Measurements from ENCODE around the gene GALNT9.

GALNT9 gene

DNA sequence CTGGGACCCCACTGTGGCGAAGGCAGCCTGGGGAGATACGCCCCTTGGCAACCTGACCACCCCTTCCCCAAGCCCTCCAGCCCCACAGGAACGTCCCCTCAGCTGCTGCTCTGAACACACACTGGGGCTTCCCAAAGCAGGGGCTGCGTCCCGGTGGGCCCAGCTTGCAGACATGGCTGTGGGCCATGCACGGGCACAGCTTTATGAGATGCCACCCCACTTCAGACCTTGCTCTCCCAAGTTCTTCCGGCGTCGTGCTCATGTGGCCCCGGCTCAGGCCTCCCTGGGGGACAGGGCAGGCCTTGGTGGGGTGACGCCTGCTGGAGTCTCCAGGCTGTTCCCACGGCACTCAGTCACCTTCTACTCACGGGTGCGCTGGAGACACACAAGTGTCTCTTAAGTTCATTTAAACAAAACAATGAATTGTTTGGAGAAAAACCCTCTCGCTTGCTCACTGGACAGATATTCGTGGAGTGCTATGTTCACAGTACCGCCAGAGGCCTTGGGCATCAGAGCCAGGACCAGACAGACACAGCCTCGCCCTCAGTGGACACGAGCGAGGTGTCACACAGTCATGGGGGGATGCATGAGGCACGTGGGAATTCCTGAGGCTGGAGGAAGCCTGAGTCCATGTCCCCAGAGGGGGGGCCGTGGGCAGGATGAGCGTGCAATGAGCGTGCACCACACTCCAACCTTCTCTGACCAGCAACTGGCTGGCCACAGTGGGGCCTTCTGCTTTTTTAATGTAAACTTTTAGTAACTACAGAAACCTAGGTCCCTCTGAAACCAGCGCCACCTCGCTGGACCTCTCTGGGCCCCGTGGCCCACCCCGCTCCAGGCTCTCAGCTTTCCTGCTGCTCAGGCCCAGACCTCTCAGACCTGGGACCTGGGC is 4.3 kb downstream of the GALNT9 start:
- H3K27ac ChIP-seq (ENCODE audit: low read length), result no peak overlapping the region
- H3K36me3 ChIP-seq (ENCODE audit: control insufficient read depth, insufficient read depth, low read length), result no peaks in the 10 kb centered on the region
- H3K4me3 ChIP-seq (ENCODE audit: low read length), result no peak overlapping the region
- no CpG with 5 or more reads among the region's 28 CpGs for WGBS (ENCODE audit: insufficient coverage, insufficient read length)
- peaks cover 2% of the 10 kb centered on the region; the same call in 1 of the 2 replicates for H3K4me1 ChIP-seq (ENCODE audit: control insufficient read depth, insufficient read depth, low read length)
- H3K27me3 ChIP-seq (ENCODE audit: control insufficient read depth, insufficient read depth, low read length), result peaks cover 19% of the 10 kb centered on the region
- no peaks in the 10 kb centered on the region for H3K9me3 ChIP-seq (ENCODE audit: control insufficient read depth, insufficient read depth, low read length)
- DNase-seq (ENCODE audit: low read depth, low spot score), result no peak

DNA sequence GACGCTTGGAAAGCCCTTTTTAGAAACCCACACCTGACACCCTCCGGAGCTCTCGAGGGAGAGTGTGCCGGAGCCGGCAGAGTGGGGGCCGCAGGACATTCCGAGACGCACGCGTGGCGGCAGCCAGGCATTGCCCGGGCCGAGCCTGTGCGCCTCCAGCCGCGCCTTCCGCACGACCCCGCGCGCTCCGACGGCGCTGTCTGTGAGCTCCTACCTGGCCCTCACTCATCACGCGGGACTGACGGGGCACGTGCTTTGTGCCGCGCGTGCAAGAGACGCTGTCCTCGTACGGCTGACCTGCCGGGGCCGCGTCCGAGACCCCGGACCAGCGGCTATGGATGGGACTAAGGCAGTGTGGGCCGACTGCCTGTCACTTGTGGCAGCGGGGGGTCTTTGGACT is 5.2 kb downstream of the GALNT9 start:
- DNase-seq (ENCODE audit: low read depth, low spot score), result no peak
- no peaks in the 10 kb centered on the region for H3K9me3 ChIP-seq (ENCODE audit: control insufficient read depth, insufficient read depth, low read length)
- no CpG with 5 or more reads among the region's 42 CpGs for WGBS (ENCODE audit: insufficient coverage, insufficient read length)
- H3K4me1 ChIP-seq (ENCODE audit: control insufficient read depth, insufficient read depth, low read length), result peaks cover 2% of the 10 kb centered on the region; the same call in 1 of the 2 replicates
- H3K36me3 ChIP-seq (ENCODE audit: control insufficient read depth, insufficient read depth, low read length), result no peaks in the 10 kb centered on the region; the same call in 1 of the 2 replicates
- no peak overlapping the region for H3K4me3 ChIP-seq (ENCODE audit: low read length)
- H3K27me3 ChIP-seq (ENCODE audit: control insufficient read depth, insufficient read depth, low read length), result peaks cover 19% of the 10 kb centered on the region
- no peak overlapping the region for H3K27ac ChIP-seq (ENCODE audit: low read length)

DNA sequence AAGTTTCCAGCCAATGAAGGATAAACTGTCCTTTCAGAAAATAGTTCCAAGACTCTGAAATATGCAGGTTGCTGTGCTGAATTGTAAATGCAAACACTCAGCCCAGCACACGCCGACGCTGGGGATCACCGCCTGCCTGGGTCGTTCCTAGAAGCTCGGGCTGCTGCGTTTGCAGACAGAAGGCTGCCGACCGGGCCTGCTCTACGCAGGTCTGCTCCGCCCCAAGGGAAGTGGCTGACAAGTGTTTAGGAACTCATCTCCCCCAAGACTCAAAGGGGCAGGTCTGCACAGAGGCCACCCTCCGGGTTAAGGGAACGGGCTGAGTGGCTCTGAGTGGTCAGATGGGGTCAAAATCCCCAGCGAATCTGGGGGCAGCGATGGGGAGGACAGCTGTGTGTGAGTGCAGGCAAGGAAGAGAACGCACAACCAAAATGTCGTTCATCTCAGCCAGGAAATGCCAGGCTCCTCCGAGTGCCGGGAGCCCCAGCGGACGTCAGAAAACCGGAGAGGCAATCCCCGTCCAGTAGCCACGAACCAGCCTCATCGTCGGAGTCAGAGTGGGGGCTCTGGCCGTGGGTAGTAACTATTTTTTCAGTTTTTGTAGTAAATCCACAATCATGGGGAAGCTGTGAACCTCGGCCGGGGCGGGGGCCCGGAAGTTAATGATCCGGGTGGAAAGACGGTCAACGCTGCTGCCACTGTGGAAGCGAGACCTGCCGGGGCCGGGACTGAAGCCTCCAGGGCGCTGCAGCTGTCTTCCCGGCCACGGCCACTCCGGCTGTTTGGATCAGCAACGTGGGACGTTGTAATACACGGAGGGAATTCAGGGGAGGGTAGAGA is 6.0 kb downstream of the GALNT9 start:
- H3K4me1 ChIP-seq (ENCODE audit: control insufficient read depth, insufficient read depth, low read length), result no peaks in the 10 kb centered on the region; the same call in 1 of the 2 replicates
- no CpG with 5 or more reads among the region's 44 CpGs for WGBS (ENCODE audit: insufficient coverage, insufficient read length)
- peaks cover 14% of the 10 kb centered on the region for H3K27me3 ChIP-seq (ENCODE audit: control insufficient read depth, insufficient read depth, low read length)
- no peak for DNase-seq (ENCODE audit: low read depth, low spot score)
- no peak overlapping the region for H3K27ac ChIP-seq (ENCODE audit: low read length)
- H3K36me3 ChIP-seq (ENCODE audit: control insufficient read depth, insufficient read depth, low read length), result no peaks in the 10 kb centered on the region; the same call in 1 of the 2 replicates
- H3K4me3 ChIP-seq (ENCODE audit: low read length), result no peak overlapping the region; the same call in 1 of the 2 replicates
- H3K9me3 ChIP-seq (ENCODE audit: control insufficient read depth, insufficient read depth, low read length), result no peaks in the 10 kb centered on the region

DNA sequence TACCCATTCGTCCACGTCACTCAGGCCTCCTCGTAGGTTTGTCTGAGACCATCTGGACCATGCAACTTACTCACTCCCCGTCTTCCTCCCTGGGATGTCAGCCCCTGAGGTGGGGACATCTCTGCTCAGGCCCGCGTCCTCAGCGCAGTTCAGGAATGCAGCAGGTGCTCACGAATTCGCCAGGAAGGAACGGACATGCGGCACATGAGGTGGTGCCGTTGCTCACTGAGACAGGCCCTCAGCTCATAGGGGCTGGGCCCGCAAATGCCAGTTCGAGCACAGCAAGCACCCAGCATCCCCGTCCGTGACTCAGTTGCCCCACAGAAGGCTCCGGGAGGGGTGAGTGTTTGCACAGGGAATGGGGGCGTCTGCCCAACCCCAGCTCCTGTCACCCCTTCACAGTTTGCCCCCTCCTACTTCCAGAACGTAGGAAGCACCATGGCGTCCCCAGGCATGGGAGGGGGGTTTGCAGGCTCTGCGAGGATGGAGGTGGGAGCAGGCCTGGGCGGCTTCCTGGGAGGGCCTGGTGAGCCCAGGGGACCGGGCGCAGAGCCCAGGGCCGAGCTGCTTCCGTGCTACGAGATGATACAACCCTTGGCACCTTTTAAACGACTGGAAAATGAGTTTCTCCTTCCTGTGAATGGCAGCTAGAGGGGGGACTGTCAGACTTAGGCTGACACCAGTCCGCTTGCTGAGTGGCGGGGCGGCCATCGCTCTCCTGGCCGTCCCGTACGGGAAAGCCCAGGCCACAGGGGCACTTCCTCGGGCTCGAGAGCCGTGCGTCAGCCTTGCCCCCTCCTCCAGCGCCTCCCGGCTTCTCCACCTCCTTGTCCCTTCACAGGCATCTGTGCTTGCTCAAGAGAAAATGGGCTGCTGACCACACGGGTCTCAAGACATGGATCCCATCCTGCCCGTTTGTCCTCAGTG is 6.9 kb downstream of the GALNT9 start:
- WGBS (ENCODE audit: insufficient coverage, insufficient read length), result no CpG with 5 or more reads among the region's 43 CpGs
- peaks cover 6% of the 10 kb centered on the region; the same call in 1 of the 2 replicates for H3K27me3 ChIP-seq (ENCODE audit: control insufficient read depth, insufficient read depth, low read length)
- H3K4me1 ChIP-seq (ENCODE audit: control insufficient read depth, insufficient read depth, low read length), result no peaks in the 10 kb centered on the region; the same call in 1 of the 2 replicates
- DNase-seq (ENCODE audit: low read depth, low spot score), result no peak
- no peak overlapping the region for H3K27ac ChIP-seq (ENCODE audit: low read length)
- no peaks in the 10 kb centered on the region for H3K9me3 ChIP-seq (ENCODE audit: control insufficient read depth, insufficient read depth, low read length)
- no peaks in the 10 kb centered on the region; the same call in 1 of the 2 replicates for H3K36me3 ChIP-seq (ENCODE audit: control insufficient read depth, insufficient read depth, low read length)
- no peak overlapping the region for H3K4me3 ChIP-seq (ENCODE audit: low read length)

DNA sequence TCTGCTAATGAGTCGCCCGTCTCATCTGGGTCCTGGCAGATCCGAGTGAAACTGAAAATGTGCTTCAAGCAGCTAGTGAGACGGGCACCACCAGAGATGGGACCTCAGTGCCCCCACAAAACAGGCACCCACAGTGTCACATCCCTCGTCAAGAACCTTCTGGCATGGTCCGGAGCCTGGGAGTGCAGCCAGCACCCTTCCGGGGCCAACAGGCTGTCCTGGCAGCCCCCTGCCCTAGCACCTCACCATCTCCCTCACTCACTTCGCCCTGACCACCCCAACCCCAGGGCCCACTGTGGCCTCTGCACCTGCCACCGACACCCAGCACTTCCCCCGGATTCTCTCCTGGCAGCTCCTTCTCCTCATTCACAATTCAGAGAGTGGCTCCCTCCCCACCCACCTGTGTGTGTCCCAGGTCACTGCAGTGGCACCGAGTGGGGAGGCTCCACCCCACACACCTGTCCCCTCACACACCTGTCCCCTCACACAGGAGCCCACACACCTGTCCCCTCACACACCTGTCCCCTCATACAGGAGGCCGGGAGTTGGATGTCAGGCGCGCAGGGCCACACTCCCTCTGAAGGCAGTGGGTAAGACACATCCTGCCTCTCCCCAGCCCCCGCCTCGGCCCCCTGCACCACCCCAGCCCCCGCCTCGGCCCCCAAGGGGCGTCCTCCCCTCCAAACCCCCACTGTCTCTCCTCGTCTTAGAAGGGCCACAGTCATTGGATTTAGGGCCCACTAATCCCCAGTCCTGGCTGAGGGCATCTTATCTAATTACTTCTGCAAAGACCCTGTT is 7.9 kb downstream of the GALNT9 start:
- Histone ChIP-seq H3K9me3 (ENCODE audit: control insufficient read depth, insufficient read depth, low read length) (no peaks in the 10 kb centered on the region), H3K27ac (ENCODE audit: low read length) (no peak overlapping the region), H3K4me3 (ENCODE audit: low read length) (no peak overlapping the region), H3K36me3 (ENCODE audit: control insufficient read depth, insufficient read depth, low read length) (no peaks in the 10 kb centered on the region; the same call in 1 of the 2 replicates), H3K27me3 (ENCODE audit: control insufficient read depth, insufficient read depth, low read length) (no peaks in the 10 kb centered on the region; the same call in 1 of the 2 replicates), H3K4me1 (ENCODE audit: control insufficient read depth, insufficient read depth, low read length) (no peaks in the 10 kb centered on the region; the same call in 1 of the 2 replicates)
- no CpG with 5 or more reads among the region's 20 CpGs for WGBS (ENCODE audit: insufficient coverage, insufficient read length)
- no peak for DNase-seq (ENCODE audit: low read depth, low spot score)

DNA sequence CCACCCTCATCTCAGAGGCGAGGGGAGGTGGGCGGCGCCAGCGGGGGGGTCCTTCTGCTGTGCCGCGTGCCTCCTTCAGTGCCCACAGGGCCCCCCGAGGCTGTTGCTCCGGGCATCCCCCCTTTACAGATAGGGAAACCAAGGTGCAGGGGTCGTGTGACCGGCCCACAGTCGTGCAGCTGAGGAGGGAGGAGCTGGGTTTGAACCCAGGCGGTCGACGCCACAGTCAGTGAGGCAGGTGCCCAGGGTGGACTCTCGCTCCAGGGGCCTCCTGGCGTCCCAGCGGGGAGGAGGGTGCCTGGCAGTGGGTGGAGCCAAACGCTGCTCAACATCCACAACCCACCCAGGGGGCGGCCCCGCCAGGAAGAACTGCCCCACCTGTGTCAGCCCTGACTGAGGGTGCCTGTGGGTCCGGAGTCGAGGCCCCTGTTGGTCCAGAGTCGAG is 8.6 kb downstream of the GALNT9 start:
- Histone ChIP-seq H3K4me1 (ENCODE audit: control insufficient read depth, insufficient read depth, low read length) (no peaks in the 10 kb centered on the region; the same call in 1 of the 2 replicates), H3K36me3 (ENCODE audit: control insufficient read depth, insufficient read depth, low read length) (no peaks in the 10 kb centered on the region; the same call in 1 of the 2 replicates), H3K4me3 (ENCODE audit: low read length) (no peak overlapping the region), H3K27ac (ENCODE audit: low read length) (no peak overlapping the region), H3K27me3 (ENCODE audit: control insufficient read depth, insufficient read depth, low read length) (no peaks in the 10 kb centered on the region; the same call in 1 of the 2 replicates), H3K9me3 (ENCODE audit: control insufficient read depth, insufficient read depth, low read length) (no peaks in the 10 kb centered on the region)
- WGBS (ENCODE audit: insufficient coverage, insufficient read length), result no CpG with 5 or more reads among the region's 23 CpGs
- no peak for DNase-seq (ENCODE audit: low read depth, low spot score)

DNA sequence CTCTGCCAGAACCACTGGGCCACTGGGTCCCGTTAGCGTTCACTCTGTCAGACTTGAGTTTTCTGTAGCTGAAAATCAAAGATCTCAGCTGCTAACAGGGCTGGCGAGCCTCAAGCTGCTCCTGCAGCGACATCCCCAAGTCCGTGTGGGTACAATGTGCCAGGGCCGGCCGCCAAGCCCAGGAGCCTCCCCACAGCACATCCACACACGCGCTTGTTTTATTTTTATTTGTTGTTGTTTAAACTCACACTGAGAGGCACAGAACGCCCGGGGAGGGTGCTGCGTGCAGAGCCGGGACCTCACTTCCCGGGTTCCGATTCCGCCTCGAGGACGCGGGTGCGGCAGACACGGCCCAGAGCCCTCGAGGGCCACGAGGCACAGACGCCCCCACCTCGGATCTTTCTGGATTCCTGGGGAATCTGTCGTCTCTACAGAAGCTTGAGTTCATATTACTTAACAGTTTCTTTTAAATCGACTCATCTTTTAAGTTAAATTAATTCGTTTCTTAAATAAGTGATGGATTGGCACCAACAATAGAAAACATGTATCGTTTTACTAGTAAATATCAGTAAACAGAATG is 9.3 kb downstream of the GALNT9 start:
- no peaks in the 10 kb centered on the region; the same call in 1 of the 2 replicates for H3K27me3 ChIP-seq (ENCODE audit: control insufficient read depth, insufficient read depth, low read length)
- no peaks in the 10 kb centered on the region; the same call in 1 of the 2 replicates for H3K4me1 ChIP-seq (ENCODE audit: control insufficient read depth, insufficient read depth, low read length)
- DNase-seq (ENCODE audit: low read depth, low spot score), result no peak
- WGBS (ENCODE audit: insufficient coverage, insufficient read length), result no CpG with 5 or more reads among the region's 29 CpGs
- no peaks in the 10 kb centered on the region; the same call in 1 of the 2 replicates for H3K36me3 ChIP-seq (ENCODE audit: control insufficient read depth, insufficient read depth, low read length)
- H3K4me3 ChIP-seq (ENCODE audit: low read length), result no peak overlapping the region
- H3K9me3 ChIP-seq (ENCODE audit: control insufficient read depth, insufficient read depth, low read length), result no peaks in the 10 kb centered on the region
- no peak overlapping the region for H3K27ac ChIP-seq (ENCODE audit: low read length)

DNA sequence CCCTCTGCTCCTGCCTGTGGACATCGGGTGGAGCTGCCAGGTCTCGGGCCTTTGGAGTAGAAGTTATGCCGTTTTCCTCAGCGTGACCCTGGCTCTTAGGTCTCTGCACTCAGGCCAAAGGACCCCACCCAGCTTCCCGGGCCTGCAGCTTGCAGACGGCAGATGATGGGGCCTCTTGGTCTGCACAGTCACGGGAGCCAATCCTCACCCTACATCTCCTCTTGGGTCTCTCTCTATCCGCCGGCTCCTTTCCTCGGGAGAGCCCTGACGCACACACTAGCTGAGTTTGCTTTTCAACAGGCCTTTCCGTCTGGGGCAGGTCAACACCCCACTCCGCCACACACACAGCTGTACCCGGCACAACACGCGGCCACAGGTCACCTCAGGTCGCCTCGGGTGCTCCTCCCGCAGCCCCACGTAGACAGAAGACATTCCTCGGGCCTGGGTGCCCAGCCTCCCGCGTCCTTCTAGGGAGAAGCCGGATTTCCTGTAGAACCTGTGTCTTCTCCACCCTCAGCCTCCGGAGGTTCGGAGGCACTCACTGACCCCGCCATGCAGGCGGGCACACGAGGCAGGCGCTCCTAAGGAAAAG is 9.9 kb downstream of the GALNT9 start:
- DNase-seq (ENCODE audit: low read depth, low spot score), result no peak
- no peaks in the 10 kb centered on the region; the same call in 1 of the 2 replicates for H3K4me1 ChIP-seq (ENCODE audit: control insufficient read depth, insufficient read depth, low read length)
- no peaks in the 10 kb centered on the region; the same call in 1 of the 2 replicates for H3K27me3 ChIP-seq (ENCODE audit: control insufficient read depth, insufficient read depth, low read length)
- H3K4me3 ChIP-seq (ENCODE audit: low read length), result no peak overlapping the region
- H3K27ac ChIP-seq (ENCODE audit: low read length), result no peak overlapping the region
- H3K36me3 ChIP-seq (ENCODE audit: control insufficient read depth, insufficient read depth, low read length), result no peaks in the 10 kb centered on the region; the same call in 1 of the 2 replicates
- WGBS (ENCODE audit: insufficient coverage, insufficient read length), result no CpG with 5 or more reads among the region's 30 CpGs
- no peaks in the 10 kb centered on the region for H3K9me3 ChIP-seq (ENCODE audit: control insufficient read depth, insufficient read depth, low read length)

Measured in iPS DF 6.9 (cell line).